ENCODE results near the gene PTPN2.
"Not testable (repeated sequence)": the region's sequence is repeated elsewhere in the genome, so short reads cannot be mapped to it uniquely, and the experiment has no call there.

The PTPN2 gene

DNA sequence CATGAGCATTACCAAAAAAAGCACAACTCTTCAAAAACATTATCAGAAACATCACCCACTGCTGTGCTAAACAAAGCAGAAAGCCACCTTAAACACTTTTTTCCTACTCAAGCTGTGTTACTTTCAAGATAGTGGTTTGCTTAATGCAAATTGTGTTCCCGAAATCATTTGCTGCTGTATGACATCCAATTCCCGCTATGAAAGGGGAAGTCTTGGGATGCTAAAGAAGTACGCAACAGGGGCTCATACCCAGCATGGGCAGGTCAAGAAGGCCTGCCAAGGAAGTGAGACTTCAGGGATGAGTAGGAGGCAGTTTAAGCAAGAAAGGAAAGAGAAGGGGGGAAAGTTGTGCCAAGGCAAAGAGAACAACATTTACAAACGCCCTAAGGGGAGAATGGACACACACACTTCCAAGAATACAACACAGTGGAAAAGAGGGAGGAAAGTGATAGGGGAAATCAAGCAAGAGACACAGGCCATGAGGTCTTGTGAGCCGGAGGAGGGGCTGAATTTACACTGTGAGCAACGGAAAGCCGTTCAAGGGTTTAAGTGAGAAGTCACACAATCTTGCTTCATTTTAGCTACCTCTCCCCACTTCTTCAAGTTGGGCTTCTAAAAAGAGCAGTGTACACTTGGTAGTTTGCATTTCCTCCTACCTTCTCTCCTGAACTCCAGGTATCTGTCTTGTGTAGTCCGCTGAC lies 4.0 kb downstream of the PTPN2 start:
- Histone ChIP-seq H3K79me2 (ENCODE audit: insufficient read depth, low read length) (peaks cover 78% of the 10 kb centered on the region), H3K27me3 (ENCODE audit: low read length) (no peaks in the 10 kb centered on the region), H3K27ac (ENCODE audit: low read depth, low read length) (no peak overlapping the region), H3K9me2 (replicated peaks; ENCODE audit: insufficient read depth, low read length) (no peaks in the 10 kb centered on the region), H3K9ac (ENCODE audit: low read length) (no peak overlapping the region), H3K4me2 (ENCODE audit: low read depth, low read length, poor library complexity, severe bottlenecking) (no peak overlapping the region), H3K4me3 (ENCODE audit: insufficient read depth, low read length, poor library complexity, severe bottlenecking) (no peak overlapping the region), H3K36me3 (ENCODE audit: low read length) (no peaks in the 10 kb centered on the region), H3K9me3 (ENCODE audit: insufficient read depth, low read length) (no peaks in the 10 kb centered on the region), H4K20me1 (ENCODE audit: low read depth, low read length) (peaks cover 25% of the 10 kb centered on the region), H3F3A (ENCODE audit: insufficient read depth) (peaks cover 4% of the 10 kb centered on the region; the same call in 1 of the 2 replicates), H2AFZ (ENCODE audit: low read depth, low read length, severe bottlenecking) (no peak overlapping the region)
- TF ChIP-seq, protein P1, sequence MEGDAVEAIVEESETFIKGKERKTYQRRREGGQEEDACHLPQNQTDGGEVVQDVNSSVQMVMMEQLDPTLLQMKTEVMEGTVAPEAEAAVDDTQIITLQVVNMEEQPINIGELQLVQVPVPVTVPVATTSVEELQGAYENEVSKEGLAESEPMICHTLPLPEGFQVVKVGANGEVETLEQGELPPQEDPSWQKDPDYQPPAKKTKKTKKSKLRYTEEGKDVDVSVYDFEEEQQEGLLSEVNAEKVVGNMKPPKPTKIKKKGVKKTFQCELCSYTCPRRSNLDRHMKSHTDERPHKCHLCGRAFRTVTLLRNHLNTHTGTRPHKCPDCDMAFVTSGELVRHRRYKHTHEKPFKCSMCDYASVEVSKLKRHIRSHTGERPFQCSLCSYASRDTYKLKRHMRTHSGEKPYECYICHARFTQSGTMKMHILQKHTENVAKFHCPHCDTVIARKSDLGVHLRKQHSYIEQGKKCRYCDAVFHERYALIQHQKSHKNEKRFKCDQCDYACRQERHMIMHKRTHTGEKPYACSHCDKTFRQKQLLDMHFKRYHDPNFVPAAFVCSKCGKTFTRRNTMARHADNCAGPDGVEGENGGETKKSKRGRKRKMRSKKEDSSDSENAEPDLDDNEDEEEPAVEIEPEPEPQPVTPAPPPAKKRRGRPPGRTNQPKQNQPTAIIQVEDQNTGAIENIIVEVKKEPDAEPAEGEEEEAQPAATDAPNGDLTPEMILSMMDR (IDR thresholded peaks at IDR 0.05; ENCODE audit: insufficient read depth, low read length, poor library complexity, severe bottlenecking): no peak
- no peak for TF ChIP-seq EZH2phosphoT487 (conservative IDR thresholded peaks at IDR 0.05; ENCODE audit: low read length)

DNA sequence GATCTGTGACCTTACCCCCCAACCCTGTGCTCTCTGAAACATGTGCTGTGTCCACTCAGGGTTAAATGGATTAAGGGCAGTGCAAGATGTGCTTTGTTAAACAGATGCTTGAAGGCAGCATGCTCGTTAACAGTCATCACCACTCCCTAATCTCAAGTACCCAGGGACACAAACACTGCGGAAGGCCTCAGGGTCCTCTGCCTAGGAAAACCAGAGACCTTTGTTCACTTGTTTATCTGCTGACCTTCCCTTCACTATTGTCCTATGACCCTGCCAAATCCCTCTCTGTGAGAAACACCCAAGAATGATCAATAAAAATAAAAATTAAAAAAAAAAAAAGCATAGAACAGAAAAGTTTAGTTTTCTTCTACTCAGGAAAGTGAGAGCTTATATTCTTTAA lies 9.0 kb downstream of the PTPN2 start:
- H3K36me3 ChIP-seq (ENCODE audit: low read length); H3K9ac ChIP-seq (ENCODE audit: low read length); H4K20me1 ChIP-seq (ENCODE audit: low read depth, low read length); H3K4me3 ChIP-seq (ENCODE audit: insufficient read depth, low read length, poor library complexity, severe bottlenecking); H3K4me2 ChIP-seq (ENCODE audit: low read depth, low read length, poor library complexity, severe bottlenecking); H2AFZ ChIP-seq (ENCODE audit: low read depth, low read length, severe bottlenecking); H3K9me3 ChIP-seq (ENCODE audit: insufficient read depth, low read length); H3F3A ChIP-seq (ENCODE audit: insufficient read depth); H3K27ac ChIP-seq (ENCODE audit: low read depth, low read length); H3K9me2 ChIP-seq (replicated peaks; ENCODE audit: insufficient read depth, low read length); H3K27me3 ChIP-seq (ENCODE audit: low read length): not testable (repeated sequence)
- H3K79me2 ChIP-seq (ENCODE audit: insufficient read depth, low read length): peaks cover 67% of the 10 kb centered on the region

DNA sequence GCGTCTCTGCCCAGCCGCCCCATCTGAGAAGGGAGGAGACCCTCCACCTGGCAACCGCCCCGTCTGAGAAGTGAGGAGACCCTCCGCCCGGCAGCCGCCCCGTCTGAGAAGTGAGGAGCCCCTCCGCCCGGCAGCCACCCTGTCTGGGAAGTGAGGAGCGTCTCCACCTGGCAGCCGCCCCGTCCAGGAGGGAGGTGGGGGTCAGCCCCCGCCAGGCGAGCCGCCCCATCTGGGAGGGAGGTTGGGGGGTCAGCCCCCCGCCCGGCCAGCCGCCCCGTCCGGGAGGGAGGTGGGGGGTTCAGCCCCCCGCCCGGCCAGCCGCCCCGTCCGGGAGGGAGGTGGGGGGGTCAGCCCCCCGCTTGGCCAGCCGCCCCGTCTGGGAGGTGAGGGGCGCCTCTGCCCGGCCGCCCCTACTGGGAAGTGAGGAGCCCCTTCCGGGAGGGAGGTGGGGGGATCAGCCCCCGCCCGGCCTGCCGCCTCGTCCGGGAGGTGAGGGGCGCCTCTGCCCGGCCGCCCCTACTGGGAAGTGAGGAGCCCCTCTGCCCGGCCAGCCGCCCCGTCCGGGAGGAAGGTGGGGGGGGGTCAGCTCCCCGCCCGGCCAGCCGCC lies 10.0 kb downstream of the PTPN2 start:
- not testable (repeated sequence) for H3K36me3 ChIP-seq (ENCODE audit: low read length); H3K9me2 ChIP-seq (replicated peaks; ENCODE audit: insufficient read depth, low read length); H3K9me3 ChIP-seq (ENCODE audit: insufficient read depth, low read length); H3K4me2 ChIP-seq (ENCODE audit: low read depth, low read length, poor library complexity, severe bottlenecking); H3F3A ChIP-seq (ENCODE audit: insufficient read depth); H3K27me3 ChIP-seq (ENCODE audit: low read length); H2AFZ ChIP-seq (ENCODE audit: low read depth, low read length, severe bottlenecking); H3K4me3 ChIP-seq (ENCODE audit: insufficient read depth, low read length, poor library complexity, severe bottlenecking); H3K27ac ChIP-seq (ENCODE audit: low read depth, low read length); H3K9ac ChIP-seq (ENCODE audit: low read length); H4K20me1 ChIP-seq (ENCODE audit: low read depth, low read length)
- peaks cover 67% of the 10 kb centered on the region for H3K79me2 ChIP-seq (ENCODE audit: insufficient read depth, low read length)

DNA sequence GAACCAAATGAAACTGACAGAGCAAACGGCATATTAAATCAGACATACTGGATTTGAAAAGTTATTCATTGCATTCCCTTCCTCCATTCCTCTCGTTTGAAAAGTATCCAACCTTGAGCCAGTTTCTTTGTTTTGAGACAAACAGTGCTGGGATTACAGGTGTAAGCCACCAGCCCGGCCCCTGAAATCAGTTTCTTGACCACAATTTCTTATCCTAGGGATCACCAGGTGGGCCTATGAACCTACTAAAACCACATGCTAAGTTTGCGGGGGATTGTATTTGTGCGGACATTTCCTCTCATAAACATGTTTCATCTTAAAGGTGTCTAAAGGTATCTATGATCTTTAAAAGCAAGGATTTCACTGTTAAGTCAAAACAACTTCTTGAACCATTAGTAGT lies 11.6 kb downstream of the PTPN2 start:
- no peak overlapping the region for H3K27ac ChIP-seq (ENCODE audit: low read depth, low read length)
- H3K4me3 ChIP-seq (ENCODE audit: insufficient read depth, low read length, poor library complexity, severe bottlenecking): no peak overlapping the region
- H3K27me3 ChIP-seq (ENCODE audit: low read length): no peaks in the 10 kb centered on the region
- no peaks in the 10 kb centered on the region for H3F3A ChIP-seq (ENCODE audit: insufficient read depth)
- H4K20me1 ChIP-seq (ENCODE audit: low read depth, low read length): 0 out of 2 replicates have a peak, but pooled peaks cover 2% of the 10 kb centered on the region
- no peaks in the 10 kb centered on the region for H3K9me2 ChIP-seq (replicated peaks; ENCODE audit: insufficient read depth, low read length)
- H3K9me3 ChIP-seq (ENCODE audit: insufficient read depth, low read length): no peaks in the 10 kb centered on the region
- H3K4me2 ChIP-seq (ENCODE audit: low read depth, low read length, poor library complexity, severe bottlenecking): no peak overlapping the region
- H3K9ac ChIP-seq (ENCODE audit: low read length): no peak overlapping the region
- H3K79me2 ChIP-seq (ENCODE audit: insufficient read depth, low read length): peaks cover 57% of the 10 kb centered on the region
- H2AFZ ChIP-seq (ENCODE audit: low read depth, low read length, severe bottlenecking): no peak overlapping the region
- TF ChIP-seq, protein P1 (IDR thresholded peaks at IDR 0.05; ENCODE audit: insufficient read depth, low read length, poor library complexity, severe bottlenecking): no peak
- no peak for TF ChIP-seq EZH2phosphoT487 (conservative IDR thresholded peaks at IDR 0.05; ENCODE audit: low read length)
- H3K36me3 ChIP-seq (ENCODE audit: low read length): no peaks in the 10 kb centered on the region

Data from SU-DHL-6 (cell line).